ENCODE measurements around the gene MSRB1.

GRCh38 chr16:1929578-1930337 is 13.2 kb downstream of the MSRB1 start:
- peak; percentile 17 to 31 for TF ChIP-seq POLR2A (IDR thresholded peaks at IDR 0.05)
- TF ChIP-seq, protein P1, sequence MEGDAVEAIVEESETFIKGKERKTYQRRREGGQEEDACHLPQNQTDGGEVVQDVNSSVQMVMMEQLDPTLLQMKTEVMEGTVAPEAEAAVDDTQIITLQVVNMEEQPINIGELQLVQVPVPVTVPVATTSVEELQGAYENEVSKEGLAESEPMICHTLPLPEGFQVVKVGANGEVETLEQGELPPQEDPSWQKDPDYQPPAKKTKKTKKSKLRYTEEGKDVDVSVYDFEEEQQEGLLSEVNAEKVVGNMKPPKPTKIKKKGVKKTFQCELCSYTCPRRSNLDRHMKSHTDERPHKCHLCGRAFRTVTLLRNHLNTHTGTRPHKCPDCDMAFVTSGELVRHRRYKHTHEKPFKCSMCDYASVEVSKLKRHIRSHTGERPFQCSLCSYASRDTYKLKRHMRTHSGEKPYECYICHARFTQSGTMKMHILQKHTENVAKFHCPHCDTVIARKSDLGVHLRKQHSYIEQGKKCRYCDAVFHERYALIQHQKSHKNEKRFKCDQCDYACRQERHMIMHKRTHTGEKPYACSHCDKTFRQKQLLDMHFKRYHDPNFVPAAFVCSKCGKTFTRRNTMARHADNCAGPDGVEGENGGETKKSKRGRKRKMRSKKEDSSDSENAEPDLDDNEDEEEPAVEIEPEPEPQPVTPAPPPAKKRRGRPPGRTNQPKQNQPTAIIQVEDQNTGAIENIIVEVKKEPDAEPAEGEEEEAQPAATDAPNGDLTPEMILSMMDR (IDR thresholded peaks at IDR 0.05 in 4 of 5, conservative IDR thresholded peaks at IDR 0.05 in 1 of 5) = peak in 4 of 5 experiments; percentile 100
